ENCODE data around the gene FAM184B. TPM values are rescaled to one million over a fixed set of nuclear protein-coding genes. Genes with fewer than 3 reads are reported as not detected.

FAM184B gene
- total and polyA plus RNA-seq, 2 of the 4 experiments (the other 2 are of a cell fraction), result 0.07 to 0.18 TPM

DNA sequence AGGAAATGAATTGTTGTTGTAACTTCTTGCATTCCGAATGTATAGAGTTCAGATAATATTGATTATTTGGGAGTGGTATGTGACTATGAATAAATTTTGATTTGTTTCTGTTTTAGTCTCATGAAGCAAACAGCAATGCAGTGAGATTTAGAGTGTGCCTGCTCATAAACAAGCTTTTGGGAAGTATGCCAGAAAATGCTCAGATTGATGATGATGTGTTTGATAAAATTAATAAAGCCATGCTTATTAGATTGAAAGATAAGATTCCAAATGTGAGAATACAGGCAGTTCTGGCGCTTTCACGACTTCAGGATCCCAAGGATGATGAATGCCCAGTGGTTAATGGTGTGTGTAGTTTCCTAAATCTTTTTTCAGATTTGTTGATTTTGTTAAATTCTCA, 31.4 kb upstream of the FAM184B start:
- H4K8ac ChIP-seq (ENCODE audit: low read depth in 2 of 2, low read length in 2 of 2), result no peak overlapping the region
- ChIA-PET POLR2A (ENCODE audit: unreplicated experiment) (no interaction called here), CTCF (no interaction called here)
- H3K14ac ChIP-seq (replicated peaks; ENCODE audit: low read depth, low read length), result no peak overlapping the region; the same call in 1 of the 2 replicates
- no peak overlapping the region for H3K4me3 ChIP-seq (ENCODE audit: insufficient read depth, low read depth, low read length)
- no peak overlapping the region for H2BK20ac ChIP-seq (ENCODE audit: low read depth, low read length)
- H3K4me1 ChIP-seq (ENCODE audit: control insufficient read depth, insufficient read depth, low read length), result 0 out of 2 replicates have a peak, but pooled peaks cover 2% of the 10 kb centered on the region
- H3K18ac ChIP-seq (ENCODE audit: low read depth, low read length), result no peak overlapping the region
- BruUV-seq (replicated peaks), result no TSS peak
- no peaks in the 10 kb centered on the region for H3K36me3 ChIP-seq (ENCODE audit: control insufficient read depth, insufficient read depth, low read length)
- H2AK9ac ChIP-seq (replicated peaks; ENCODE audit: low read depth, low read length, poor library complexity), result no peak overlapping the region
- H3K79me1 ChIP-seq (ENCODE audit: low read depth in 1 of 2, low read length in 2 of 2), result peaks cover 2 to 16% of the 10 kb centered on the region in 2 experiments
- H4K5ac ChIP-seq (ENCODE audit: low read depth, low read length), result no peak overlapping the region
- dilution Hi-C loops (cut with HindIII; ENCODE audit: low sequenced_read_pairs, unreplicated experiment), result no loop called here
- no peak overlapping the region for H2AK5ac ChIP-seq (ENCODE audit: low read depth, low read length)
- H4K20me1 ChIP-seq (ENCODE audit: insufficient read depth, low read length), result peaks cover 16% of the 10 kb centered on the region; the same call in 1 of the 2 replicates
- no peak for ATAC-seq (ENCODE audit: low read depth)
- no peak overlapping the region for H2AFZ ChIP-seq (replicated peaks; ENCODE audit: low read length, poor library complexity)
- H4K91ac ChIP-seq (ENCODE audit: insufficient read depth, low read depth, low read length), result no peak overlapping the region
- no peak overlapping the region for H2BK5ac ChIP-seq (ENCODE audit: low read depth, low read length, poor library complexity, severe bottlenecking)
- TF ChIP-seq MAFK (IDR thresholded peaks at IDR 0.05; ENCODE audit: low read depth, low read length) (no peak), RCOR1 (IDR thresholded peaks at IDR 0.05; ENCODE audit: insufficient replicate concordance, low read length) (no peak), ELK1 (IDR thresholded peaks at IDR 0.05; ENCODE audit: borderline replicate concordance, low read depth, low read length) (no peak), SMC3 (IDR thresholded peaks at IDR 0.05; ENCODE audit: low read depth, low read length) (no peak), RAD21 (IDR thresholded peaks at IDR 0.05; ENCODE audit: low read length) (no peak), NFE2L2 (IDR thresholded peaks at IDR 0.05; ENCODE audit: low read depth, low read length) (no peak), CEBPB (IDR thresholded peaks at IDR 0.05; ENCODE audit: low read depth, low read length) (no peak), MAZ (IDR thresholded peaks at IDR 0.05; ENCODE audit: borderline replicate concordance, low read depth, low read length) (no peak), FOS (IDR thresholded peaks at IDR 0.05; ENCODE audit: low read depth, low read length) (no peak), CHD1 (IDR thresholded peaks at IDR 0.05; ENCODE audit: low read depth, low read length) (no peak), BHLHE40 (IDR thresholded peaks at IDR 0.05; ENCODE audit: low read depth, low read length) (no peak), MXI1 (IDR thresholded peaks at IDR 0.05; ENCODE audit: borderline replicate concordance, low read depth, low read length) (no peak), RFX5 (IDR thresholded peaks at IDR 0.05; ENCODE audit: low read depth, low read length) (no peak), POLR2A (IDR thresholded peaks at IDR 0.05; ENCODE audit: low read depth, low read length) (no peak)
- TF ChIP-seq, protein P1, sequence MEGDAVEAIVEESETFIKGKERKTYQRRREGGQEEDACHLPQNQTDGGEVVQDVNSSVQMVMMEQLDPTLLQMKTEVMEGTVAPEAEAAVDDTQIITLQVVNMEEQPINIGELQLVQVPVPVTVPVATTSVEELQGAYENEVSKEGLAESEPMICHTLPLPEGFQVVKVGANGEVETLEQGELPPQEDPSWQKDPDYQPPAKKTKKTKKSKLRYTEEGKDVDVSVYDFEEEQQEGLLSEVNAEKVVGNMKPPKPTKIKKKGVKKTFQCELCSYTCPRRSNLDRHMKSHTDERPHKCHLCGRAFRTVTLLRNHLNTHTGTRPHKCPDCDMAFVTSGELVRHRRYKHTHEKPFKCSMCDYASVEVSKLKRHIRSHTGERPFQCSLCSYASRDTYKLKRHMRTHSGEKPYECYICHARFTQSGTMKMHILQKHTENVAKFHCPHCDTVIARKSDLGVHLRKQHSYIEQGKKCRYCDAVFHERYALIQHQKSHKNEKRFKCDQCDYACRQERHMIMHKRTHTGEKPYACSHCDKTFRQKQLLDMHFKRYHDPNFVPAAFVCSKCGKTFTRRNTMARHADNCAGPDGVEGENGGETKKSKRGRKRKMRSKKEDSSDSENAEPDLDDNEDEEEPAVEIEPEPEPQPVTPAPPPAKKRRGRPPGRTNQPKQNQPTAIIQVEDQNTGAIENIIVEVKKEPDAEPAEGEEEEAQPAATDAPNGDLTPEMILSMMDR (conservative IDR thresholded peaks at IDR 0.05; ENCODE audit: low read depth, low read length), result no peak
- TF ChIP-seq, protein P2, sequence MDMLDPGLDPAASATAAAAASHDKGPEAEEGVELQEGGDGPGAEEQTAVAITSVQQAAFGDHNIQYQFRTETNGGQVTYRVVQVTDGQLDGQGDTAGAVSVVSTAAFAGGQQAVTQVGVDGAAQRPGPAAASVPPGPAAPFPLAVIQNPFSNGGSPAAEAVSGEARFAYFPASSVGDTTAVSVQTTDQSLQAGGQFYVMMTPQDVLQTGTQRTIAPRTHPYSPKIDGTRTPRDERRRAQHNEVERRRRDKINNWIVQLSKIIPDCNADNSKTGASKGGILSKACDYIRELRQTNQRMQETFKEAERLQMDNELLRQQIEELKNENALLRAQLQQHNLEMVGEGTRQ (IDR thresholded peaks at IDR 0.05; ENCODE audit: low read depth, low read length), result no peak
- no peak overlapping the region for H3K4ac ChIP-seq (ENCODE audit: low read depth, low read length)
- no peak overlapping the region for H3K56ac ChIP-seq (ENCODE audit: extremely low read depth, insufficient read depth, low read length)
- H3K9ac ChIP-seq (ENCODE audit: low read depth, low read length), result peak overlapping the region; percentile 47; the same call in 1 of the 2 replicates
- H3K9me1 ChIP-seq (ENCODE audit: insufficient read depth, low read length), result no peaks in the 10 kb centered on the region
- DNase-seq, result no peak
- no peak overlapping the region for H2BK120ac ChIP-seq (ENCODE audit: low read depth, low read length)
- H2BK15ac ChIP-seq (ENCODE audit: low read depth, low read length), result no peak overlapping the region
- peak overlapping the region; percentile 84 for H3K4me2 ChIP-seq (ENCODE audit: low read depth, low read length)
- intact Hi-C loops (cut with micrococcal nuclease), result loop anchor here (5.0 to 10.0 kb wide), 2 partner anchors 122 to 176 kb away; no protein-coding TSS in a partner anchor
- in situ Hi-C loops (cut with MboI; ENCODE audit: low sequenced_read_pairs), result loop anchor here (10.0 to 25.0 kb wide), 2 partner anchors 226 to 782 kb away; partner anchors contain the start of gene LAP3
- peak overlapping the region; percentile 23; the same call in 1 of the 2 replicates for H3K23ac ChIP-seq (ENCODE audit: low read depth, low read length)
- no peaks in the 10 kb centered on the region for H3K9me3 ChIP-seq (ENCODE audit: control insufficient read depth, insufficient read depth, low read length)
- peak overlapping the region; percentile 11; the same call in 1 of the 2 replicates for H3K27ac ChIP-seq (ENCODE audit: insufficient read depth, low read length)
- no CpG with 5 or more reads among the region's 3 CpGs for WGBS, 2 experiments (ENCODE audit: extremely low coverage in 2 of 2, insufficient read length in 1 of 2)
- H3K27me3 ChIP-seq (ENCODE audit: control insufficient read depth, insufficient read depth, low read length), result no peaks in the 10 kb centered on the region
